Cardiac septum (tissue), 1 donor: ENCODE data around the gene PANK3. TPM values are rescaled to one million over a fixed set of nuclear protein-coding genes. Genes with fewer than 3 reads are reported as not detected.
"Not testable (repeated sequence)": the region's sequence is repeated elsewhere in the genome, so short reads cannot be mapped to it uniquely, and the experiment has no call there.

ENCODE experiments used
- DNase-seq: peaks from one replicate; pipeline ENCODE4 v3.0.0-alpha.2; 2020; ENCODE audit warnings: low spot score
- intact Hi-C: fragments of 100-400 bp; cut with DNase I; formaldehyde crosslinking; loops from one replicate; pipeline ENCODE4 v1.14.0; 2022
- total RNA-seq: library from RNA; stranded (reverse); fragmentation: NEBNext Ultra II Directional; extraction: Animal tissue kit (Norgen Biotek cat#: 25700); gene quantifications from one replicate; pipeline ENCODE4 v1.2.1, GENCODE V29; 2021
- donor health status: DM: no; HTN: no; CAD: no.

PANK3 gene
- total RNA-seq, 1 donor from 2014 or later = 44.9 TPM

GRCh38 chr5:168563959-168564358 is 15.2 kb downstream of the PANK3 start:
- intact Hi-C loops = no loop called here
- no peak for DNase-seq

- intact Hi-C loops = no loop called here
- no peak for DNase-seq
Observed at GRCh38 chr5:168562279-168562678, 16.9 kb downstream of the PANK3 start.

- no peak for DNase-seq
- intact Hi-C loops = no loop called here
Observed at GRCh38 chr5:168557389-168557788, 21.8 kb downstream of the PANK3 start.

GRCh38 chr5:168553377-168554130 is 25.6 kb downstream of the PANK3 start:
- intact Hi-C loops = no loop called here
- DNase-seq = no peak

- intact Hi-C loops = no loop called here
- no peak for DNase-seq
Observed at GRCh38 chr5:168552146-168552545, 27.0 kb downstream of the PANK3 start.

GRCh38 chr5:168550656-168551055 is 28.5 kb downstream of the PANK3 start:
- no peak for DNase-seq

GRCh38 chr5:168549554-168549953 is 29.6 kb downstream of the PANK3 start:
- intact Hi-C loops = no loop called here
- no peak for DNase-seq

More at GRCh38 chr5:168550656-168551055, 28.5 kb downstream of the PANK3 start:
- intact Hi-C loops = no loop called here

- intact Hi-C loops = no loop called here
Observed at GRCh38 chr5:168537176-168537575, 42.0 kb downstream of the PANK3 start.

GRCh38 chr5:168534351-168534750 is 44.8 kb downstream of the PANK3 start:
- intact Hi-C loops, DNase-seq: not testable (repeated sequence)

More at GRCh38 chr5:168537176-168537575, 42.0 kb downstream of the PANK3 start:
- no peak for DNase-seq

- intact Hi-C loops = no loop called here
Observed at GRCh38 chr5:168531987-168532864, 46.9 kb downstream of the PANK3 start.

GRCh38 chr5:168531191-168531590 is 48.0 kb downstream of the PANK3 start:
- no peak for DNase-seq
- intact Hi-C loops = no loop called here

More at GRCh38 chr5:168531987-168532864, 46.9 kb downstream of the PANK3 start:
- no peak for DNase-seq

- DNase-seq = no peak
- intact Hi-C loops = no loop called here
Observed at GRCh38 chr5:168530621-168531150, 48.5 kb downstream of the PANK3 start.

- DNase-seq = no peak
- intact Hi-C loops = no loop called here
Observed at GRCh38 chr5:168529374-168530234, 49.6 kb downstream of the PANK3 start.

GRCh38 chr5:168528521-168529373 is 50.4 kb downstream of the PANK3 start, which contains the start of gene FBLL1:
FBLL1 (plus strand) TSS chr5:168529305; CDS start chr5:168529505, 200 bp downstream.
- no peak for DNase-seq

GRCh38 chr5:168527756-168528295 is 51.3 kb downstream of the PANK3 start:
- intact Hi-C loops = no loop called here
- no peak for DNase-seq

More at GRCh38 chr5:168528521-168529373, 50.4 kb downstream of the PANK3 start, which contains the start of gene FBLL1:
- intact Hi-C loops = no loop called here

GRCh38 chr5:168525856-168526255 is 53.3 kb downstream of the PANK3 start:
- no peak for DNase-seq
- intact Hi-C loops = no loop called here

GRCh38 chr5:168513861-168514428 is 65.2 kb downstream of the PANK3 start:
- DNase-seq = no peak
- intact Hi-C loops = no loop called here
